Measurements from ENCODE around the gene TMEM18. TPM values are rescaled to one million over a fixed set of nuclear protein-coding genes. Genes with fewer than 3 reads are reported as not detected.

The TMEM18 gene
- total RNA-seq, 1 donor = 11.5 TPM

DNA sequence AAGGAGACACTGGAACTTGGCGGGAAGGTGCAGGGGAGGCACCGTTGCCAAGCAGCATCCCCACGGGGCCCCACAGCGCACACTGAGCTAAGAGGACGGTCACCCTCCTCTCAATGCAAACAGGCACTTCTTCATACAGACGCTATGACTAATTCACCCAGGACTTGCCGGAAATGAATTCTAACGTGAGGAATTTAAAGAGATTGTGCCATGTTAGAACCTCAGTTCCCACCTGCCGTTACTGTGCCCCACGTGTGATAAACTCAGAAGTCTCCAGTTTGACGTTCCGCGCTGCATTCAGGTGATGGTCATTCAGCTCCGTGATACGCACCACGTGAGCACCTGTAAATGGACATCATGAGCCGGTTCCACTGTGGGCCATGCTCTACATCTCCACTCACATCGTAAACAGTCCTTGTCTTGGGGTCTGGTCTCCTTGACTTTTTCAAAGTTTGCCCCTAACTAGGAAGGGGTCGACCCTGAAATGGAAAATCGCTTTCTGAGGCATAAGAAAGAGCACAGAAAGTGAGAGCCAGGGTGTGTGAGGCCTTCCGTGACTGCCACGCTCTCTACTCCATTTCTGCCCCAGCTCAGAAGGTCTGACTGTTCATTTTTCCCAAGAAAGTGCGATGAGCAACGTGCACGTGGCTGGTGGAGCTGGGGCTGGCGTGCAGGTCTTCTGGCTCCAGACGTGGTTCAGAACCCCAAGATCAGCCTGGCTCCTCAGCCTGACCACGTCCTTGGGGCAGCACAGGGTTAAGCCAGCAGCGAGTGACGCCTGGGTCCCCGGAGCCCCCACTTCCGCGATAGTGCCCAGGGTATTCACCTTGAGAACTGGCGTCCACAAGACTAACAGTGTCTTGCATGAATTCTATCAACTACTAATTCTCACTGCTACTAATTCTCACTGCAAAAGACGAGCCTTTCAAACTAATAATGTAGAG, 35.1 kb downstream of the TMEM18 start:
- H3K4me3 ChIP-seq (ENCODE audit: low read length) = no peak overlapping the region
- H3K9me3 ChIP-seq (ENCODE audit: low read depth, low read length) = no peaks in the 10 kb centered on the region
- H3K4me1 ChIP-seq (ENCODE audit: insufficient read depth, low read length) = peaks cover under 1% of the 10 kb centered on the region
- no peaks in the 10 kb centered on the region for H3K27me3 ChIP-seq (ENCODE audit: insufficient read depth, low read length)

DNA sequence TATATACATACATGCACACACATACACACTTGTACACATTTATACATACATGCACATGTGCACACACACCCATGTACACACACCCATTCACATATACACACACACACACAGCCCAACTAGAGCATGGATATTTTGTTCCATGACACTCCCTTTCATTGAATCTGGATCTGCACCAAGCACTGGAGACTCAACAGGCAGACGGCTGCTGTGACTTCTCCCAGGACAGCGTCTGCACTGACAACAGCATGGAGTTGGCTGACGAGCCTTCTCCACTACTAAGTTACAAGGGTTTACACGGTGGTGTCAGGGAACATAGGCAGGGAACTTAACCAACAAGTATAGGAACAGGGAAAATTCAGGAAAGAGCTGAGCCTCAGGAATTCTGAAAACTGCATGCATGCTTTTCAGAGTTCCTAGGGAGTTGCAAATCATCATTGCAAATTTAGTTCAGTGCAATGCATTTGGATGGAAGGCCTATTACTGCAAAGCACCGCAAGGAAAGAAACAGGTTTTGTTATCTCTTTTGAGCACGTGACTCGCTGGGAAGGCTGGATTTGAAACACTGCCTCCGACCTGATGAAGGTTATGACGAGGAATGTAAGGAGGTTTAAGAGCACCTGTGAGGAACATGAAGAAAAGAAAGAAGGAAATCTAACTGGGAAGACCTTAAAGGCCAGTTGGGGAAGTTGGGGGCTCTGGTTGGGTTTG, 35.9 kb downstream of the TMEM18 start:
- no peak overlapping the region for H3K4me3 ChIP-seq (ENCODE audit: low read length)
- no peaks in the 10 kb centered on the region for H3K9me3 ChIP-seq (ENCODE audit: low read depth, low read length)
- H3K27me3 ChIP-seq (ENCODE audit: insufficient read depth, low read length) = no peaks in the 10 kb centered on the region
- peaks cover 8% of the 10 kb centered on the region for H3K4me1 ChIP-seq (ENCODE audit: insufficient read depth, low read length)

DNA sequence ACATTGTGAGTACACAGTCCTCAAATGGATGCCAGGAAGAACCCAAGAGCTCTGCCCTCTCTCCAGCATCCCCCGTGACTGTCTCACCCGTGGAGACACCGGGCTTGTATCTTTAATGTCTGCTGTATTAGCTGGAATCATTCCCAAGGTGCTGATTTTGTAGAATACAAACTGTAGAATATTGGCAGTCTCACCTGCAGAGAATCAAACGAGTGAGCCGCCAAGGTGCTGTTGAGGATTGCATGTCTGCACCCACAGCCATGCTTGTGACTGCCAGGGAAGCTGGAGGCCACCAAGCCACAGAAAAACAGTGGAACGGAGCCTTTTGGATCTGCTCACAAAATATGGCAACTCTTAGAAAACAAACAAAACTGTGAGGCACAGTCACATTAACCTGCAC, 37.5 kb downstream of the TMEM18 start:
- H3K4me3 ChIP-seq (ENCODE audit: low read length) = no peak overlapping the region
- no peaks in the 10 kb centered on the region for H3K9me3 ChIP-seq (ENCODE audit: low read depth, low read length)
- H3K27me3 ChIP-seq (ENCODE audit: insufficient read depth, low read length) = no peaks in the 10 kb centered on the region
- H3K4me1 ChIP-seq (ENCODE audit: insufficient read depth, low read length) = peaks cover 8% of the 10 kb centered on the region

DNA sequence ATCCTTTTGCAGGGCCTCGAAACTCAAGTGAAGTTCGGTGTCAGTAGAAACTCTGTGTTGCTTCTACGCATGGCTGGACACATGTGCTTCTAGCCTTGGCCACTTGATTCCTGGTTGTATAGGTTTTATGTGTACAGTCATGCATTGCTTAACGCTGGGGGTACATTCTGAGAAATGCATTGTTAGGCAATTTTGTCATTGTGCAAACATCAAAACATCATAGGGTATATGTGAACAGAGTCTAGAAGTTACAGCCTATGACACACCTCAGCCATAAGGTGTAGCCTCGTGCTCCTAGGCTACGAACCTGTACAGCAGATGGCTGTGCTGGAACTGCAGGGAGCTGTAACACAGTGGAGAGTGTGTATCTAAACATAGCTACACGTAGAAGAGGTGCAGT, 39.4 kb downstream of the TMEM18 start:
- Histone ChIP-seq H3K27me3 (ENCODE audit: insufficient read depth, low read length) (no peaks in the 10 kb centered on the region), H3K9me3 (ENCODE audit: low read depth, low read length) (no peaks in the 10 kb centered on the region), H3K4me3 (ENCODE audit: low read length) (no peak overlapping the region), H3K4me1 (ENCODE audit: insufficient read depth, low read length) (peaks cover 8% of the 10 kb centered on the region)

DNA sequence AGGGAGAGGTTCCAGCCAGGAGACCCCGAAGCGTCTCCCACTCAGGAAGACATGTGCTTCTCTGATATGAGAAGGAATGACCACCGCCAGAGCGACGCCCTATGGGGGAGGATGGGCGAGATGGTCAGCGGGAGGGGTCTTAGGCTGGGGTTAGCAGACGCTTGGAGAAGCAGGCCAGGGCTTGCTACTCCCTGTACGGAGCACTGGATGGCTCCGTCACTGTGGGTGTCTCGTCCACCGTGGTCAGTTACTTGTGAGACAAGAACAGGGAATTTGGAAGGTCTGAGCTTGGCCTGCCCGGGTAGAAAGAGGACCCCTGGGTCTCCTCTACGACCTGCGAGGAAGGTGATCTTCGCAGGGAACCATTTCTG, 39.8 kb downstream of the TMEM18 start:
- Histone ChIP-seq H3K4me3 (ENCODE audit: low read length) (no peak overlapping the region), H3K9me3 (ENCODE audit: low read depth, low read length) (no peaks in the 10 kb centered on the region), H3K4me1 (ENCODE audit: insufficient read depth, low read length) (peaks cover 8% of the 10 kb centered on the region), H3K27me3 (ENCODE audit: insufficient read depth, low read length) (no peaks in the 10 kb centered on the region)

DNA sequence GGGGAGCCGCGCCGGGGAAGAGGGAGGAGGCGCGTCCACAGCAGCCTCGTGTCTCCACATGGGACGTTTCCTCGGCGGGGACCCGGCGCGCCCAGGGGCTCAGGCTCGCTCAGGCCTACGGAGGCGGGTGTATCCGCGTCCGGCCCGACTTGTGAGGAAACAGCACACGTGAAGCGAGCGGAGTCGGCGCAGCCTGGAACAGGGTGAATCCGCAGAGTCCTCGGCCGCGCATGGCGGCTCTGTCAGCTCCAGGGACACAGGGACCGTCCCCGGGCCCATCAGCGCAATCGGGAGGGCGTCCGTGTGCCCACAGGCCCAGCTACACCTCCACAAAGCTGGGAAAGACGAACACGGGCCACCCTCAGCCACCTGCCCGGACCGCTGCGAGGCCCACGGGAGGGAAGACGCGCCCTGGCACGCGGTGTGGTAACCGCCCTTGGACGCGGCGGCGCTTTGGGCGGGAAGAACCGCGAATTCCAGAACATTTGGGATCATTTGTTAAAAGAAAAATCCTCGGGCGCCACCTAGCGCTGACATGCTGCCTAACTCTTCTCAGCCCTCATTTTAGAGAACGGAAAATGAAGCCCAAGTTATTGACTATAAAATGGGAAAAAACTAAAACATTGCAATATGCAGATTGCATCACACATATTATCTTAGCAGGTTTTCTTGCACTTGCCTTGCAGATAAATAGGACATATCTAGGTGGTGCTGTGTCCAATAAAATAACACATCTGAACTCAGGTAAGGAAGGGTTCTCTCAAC, 40.4 kb downstream of the TMEM18 start:
- no peaks in the 10 kb centered on the region for H3K27me3 ChIP-seq (ENCODE audit: insufficient read depth, low read length)
- no peaks in the 10 kb centered on the region for H3K9me3 ChIP-seq (ENCODE audit: low read depth, low read length)
- H3K4me3 ChIP-seq (ENCODE audit: low read length) = peak overlapping the region; percentile 5
- H3K4me1 ChIP-seq (ENCODE audit: insufficient read depth, low read length) = peaks cover 8% of the 10 kb centered on the region

DNA sequence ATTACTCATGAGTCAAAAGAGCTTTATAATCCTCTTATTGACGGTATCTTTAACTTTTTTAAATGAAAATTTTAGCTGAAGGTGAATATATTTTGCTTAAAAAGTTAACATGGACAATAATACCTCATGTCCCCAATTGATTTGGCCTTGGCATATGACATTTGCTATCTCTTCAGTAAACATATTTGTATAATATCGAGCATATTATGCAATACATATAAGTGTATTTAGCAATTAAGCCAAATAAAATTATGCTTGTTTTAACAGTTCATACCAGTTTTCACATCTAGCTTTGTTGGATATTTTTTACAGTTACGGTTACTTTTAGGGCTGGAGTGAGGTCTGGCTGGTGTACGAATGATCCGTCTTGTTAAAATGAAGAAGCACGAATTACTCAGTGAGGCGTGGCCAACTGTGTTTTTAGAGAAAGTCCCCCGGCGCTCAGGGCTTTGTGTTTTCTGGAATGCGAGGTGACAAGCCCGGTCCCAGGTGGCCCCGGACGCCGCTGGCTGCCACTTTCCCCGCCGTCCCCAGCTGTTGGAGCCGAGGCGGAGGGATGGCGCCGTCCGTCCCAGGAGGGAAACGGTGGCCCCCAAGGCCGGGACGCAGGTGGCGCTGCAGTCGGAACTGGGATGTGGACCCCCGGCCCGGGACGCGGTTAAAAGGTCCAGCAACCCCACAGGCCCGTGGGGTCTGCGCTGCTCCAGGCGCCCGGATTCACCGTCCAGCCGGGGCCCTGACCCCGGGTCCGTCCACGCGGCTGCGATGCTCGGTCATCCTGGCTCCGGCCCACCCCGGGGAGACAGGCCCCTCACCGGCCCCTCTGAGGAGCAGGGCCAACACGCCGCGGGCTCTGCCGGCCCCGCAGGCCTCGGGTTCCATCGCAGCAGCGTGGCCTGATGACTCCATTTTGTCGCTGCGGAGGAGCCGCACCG, 41.3 kb downstream of the TMEM18 start:
- Histone ChIP-seq H3K27me3 (ENCODE audit: insufficient read depth, low read length) (no peaks in the 10 kb centered on the region), H3K9me3 (ENCODE audit: low read depth, low read length) (no peaks in the 10 kb centered on the region), H3K4me1 (ENCODE audit: insufficient read depth, low read length) (peaks cover 8% of the 10 kb centered on the region), H3K4me3 (ENCODE audit: low read length) (no peak overlapping the region)

DNA sequence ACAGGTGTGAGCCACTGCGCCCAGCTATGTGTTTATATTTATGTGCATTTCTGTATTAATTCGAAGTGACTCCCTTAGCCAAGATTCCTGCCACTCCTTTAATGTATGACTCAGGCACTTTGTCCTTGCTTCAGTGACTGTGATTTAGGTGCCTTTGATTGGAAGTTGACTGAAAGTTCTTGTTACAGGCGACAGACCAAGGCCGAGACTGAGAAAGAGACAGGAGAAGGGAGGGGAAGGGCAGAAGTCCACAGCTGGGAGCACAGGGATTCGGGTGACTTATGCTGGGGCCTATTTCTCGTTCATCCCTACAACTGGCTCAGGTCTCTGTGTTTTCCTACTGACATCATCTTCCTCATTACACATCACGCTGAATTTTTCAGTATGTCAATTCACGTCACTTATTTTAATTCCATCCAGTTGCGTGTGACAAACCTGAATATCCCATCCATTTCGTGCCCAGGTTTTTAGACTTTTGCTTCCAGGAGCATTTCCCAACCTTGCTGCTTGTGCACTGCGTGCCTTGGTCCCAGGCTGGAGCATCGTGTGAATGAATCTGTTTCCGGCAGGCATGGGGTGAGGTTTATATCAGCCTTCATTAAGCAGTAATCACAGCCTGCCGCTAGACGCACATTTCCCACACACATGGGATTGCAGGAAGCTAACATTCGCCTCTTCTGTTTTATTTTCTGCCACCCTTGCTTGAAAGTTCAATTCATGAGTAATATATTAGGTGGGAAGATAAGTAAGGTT, 42.4 kb downstream of the TMEM18 start:
- H3K27me3 ChIP-seq (ENCODE audit: insufficient read depth, low read length) = no peaks in the 10 kb centered on the region
- H3K4me1 ChIP-seq (ENCODE audit: insufficient read depth, low read length) = peaks cover 8% of the 10 kb centered on the region
- H3K4me3 ChIP-seq (ENCODE audit: low read length) = no peak overlapping the region
- no peaks in the 10 kb centered on the region for H3K9me3 ChIP-seq (ENCODE audit: low read depth, low read length)

DNA sequence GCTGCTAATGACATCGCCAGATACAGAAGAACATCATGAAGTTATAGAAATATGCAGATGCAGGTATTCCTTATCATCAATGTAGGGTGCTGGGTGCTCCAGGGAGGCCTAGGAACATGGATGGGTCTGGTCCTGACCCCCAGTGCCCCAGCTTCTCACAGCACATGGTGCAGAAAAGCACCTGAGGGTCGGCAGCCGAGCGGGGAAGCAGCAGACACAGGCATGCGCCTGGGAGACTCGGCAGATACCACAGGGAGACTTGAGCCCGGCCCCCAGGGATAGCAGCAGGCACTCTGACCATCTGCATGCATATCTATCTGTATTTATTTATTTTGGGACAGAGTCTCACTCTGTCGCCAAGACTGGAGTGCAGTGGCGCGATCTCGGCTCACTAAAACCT, 43.2 kb downstream of the TMEM18 start:
- Histone ChIP-seq H3K4me1 (ENCODE audit: insufficient read depth, low read length) (peaks cover 8% of the 10 kb centered on the region), H3K9me3 (ENCODE audit: low read depth, low read length) (no peaks in the 10 kb centered on the region), H3K27me3 (ENCODE audit: insufficient read depth, low read length) (no peaks in the 10 kb centered on the region), H3K4me3 (ENCODE audit: low read length) (no peak overlapping the region)

DNA sequence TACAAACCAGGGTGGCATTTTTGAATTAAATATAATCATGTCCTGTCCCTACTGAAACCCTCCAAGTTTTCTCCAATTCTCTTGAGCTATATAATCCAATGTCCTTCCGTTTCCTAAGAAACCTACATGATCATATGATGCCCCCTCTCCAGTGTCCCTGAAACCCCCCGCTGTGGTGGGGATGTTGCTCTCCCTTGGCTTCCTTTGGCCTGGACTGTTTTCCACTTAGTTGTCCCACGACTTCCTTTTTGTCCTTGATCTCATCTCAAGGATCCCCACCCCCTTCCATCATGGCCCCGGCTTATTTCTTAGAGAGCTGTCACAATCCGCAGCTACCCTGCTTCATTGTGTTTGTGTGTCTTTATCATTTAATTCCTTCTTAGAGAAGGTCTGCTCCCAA, 43.8 kb downstream of the TMEM18 start:
- no peaks in the 10 kb centered on the region for H3K27me3 ChIP-seq (ENCODE audit: insufficient read depth, low read length)
- H3K4me1 ChIP-seq (ENCODE audit: insufficient read depth, low read length) = peaks cover 8% of the 10 kb centered on the region
- no peak overlapping the region for H3K4me3 ChIP-seq (ENCODE audit: low read length)
- H3K9me3 ChIP-seq (ENCODE audit: low read depth, low read length) = no peaks in the 10 kb centered on the region

DNA sequence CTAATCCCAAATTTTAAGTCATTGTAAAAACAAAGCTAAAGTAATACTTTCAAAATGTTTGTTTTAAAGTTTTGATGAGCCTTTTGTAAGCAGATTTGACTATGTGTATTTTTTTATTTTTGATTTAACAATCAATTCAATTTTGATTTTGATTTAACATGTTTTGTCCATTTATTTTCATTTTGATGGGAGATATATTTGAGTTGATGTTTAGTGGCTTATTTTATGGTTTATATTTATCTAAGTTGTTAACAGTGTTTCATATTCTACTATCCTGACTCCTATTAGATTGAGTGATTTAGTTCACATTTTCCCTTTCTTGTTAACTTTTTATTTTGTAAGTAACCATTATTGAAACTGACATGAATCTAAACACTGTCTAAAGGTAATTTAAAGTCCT, 44.7 kb downstream of the TMEM18 start:
- H3K27me3 ChIP-seq (ENCODE audit: insufficient read depth, low read length) = no peaks in the 10 kb centered on the region

DNA sequence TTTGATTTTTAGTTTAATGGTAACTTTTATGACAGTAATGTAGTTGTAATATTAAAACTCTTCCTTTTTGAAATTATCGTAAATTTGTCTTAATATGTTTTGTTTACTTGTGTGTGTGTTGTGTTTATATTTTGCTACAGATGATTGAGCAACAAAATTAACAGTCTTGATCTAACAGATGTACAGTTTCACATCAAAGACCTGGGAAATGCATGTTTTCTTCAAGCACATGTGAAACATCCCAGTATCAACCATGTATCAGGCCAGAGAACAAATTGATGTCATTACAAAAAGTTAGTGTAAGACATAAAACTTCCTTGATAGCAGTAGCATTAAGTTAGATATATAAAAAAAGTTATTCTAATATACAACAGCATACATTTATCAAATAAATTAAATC, 45.5 kb downstream of the TMEM18 start:
- no peak overlapping the region for H3K4me3 ChIP-seq (ENCODE audit: low read length)
- peaks cover 4% of the 10 kb centered on the region for H3K4me1 ChIP-seq (ENCODE audit: insufficient read depth, low read length)
- H3K9me3 ChIP-seq (ENCODE audit: low read depth, low read length) = no peaks in the 10 kb centered on the region
- no peaks in the 10 kb centered on the region for H3K27me3 ChIP-seq (ENCODE audit: insufficient read depth, low read length)

More for the DNA sequence above, 44.7 kb downstream of the TMEM18 start:
- Histone ChIP-seq H3K4me3 (ENCODE audit: low read length) (no peak overlapping the region), H3K4me1 (ENCODE audit: insufficient read depth, low read length) (peaks cover 8% of the 10 kb centered on the region), H3K9me3 (ENCODE audit: low read depth, low read length) (no peaks in the 10 kb centered on the region)

DNA sequence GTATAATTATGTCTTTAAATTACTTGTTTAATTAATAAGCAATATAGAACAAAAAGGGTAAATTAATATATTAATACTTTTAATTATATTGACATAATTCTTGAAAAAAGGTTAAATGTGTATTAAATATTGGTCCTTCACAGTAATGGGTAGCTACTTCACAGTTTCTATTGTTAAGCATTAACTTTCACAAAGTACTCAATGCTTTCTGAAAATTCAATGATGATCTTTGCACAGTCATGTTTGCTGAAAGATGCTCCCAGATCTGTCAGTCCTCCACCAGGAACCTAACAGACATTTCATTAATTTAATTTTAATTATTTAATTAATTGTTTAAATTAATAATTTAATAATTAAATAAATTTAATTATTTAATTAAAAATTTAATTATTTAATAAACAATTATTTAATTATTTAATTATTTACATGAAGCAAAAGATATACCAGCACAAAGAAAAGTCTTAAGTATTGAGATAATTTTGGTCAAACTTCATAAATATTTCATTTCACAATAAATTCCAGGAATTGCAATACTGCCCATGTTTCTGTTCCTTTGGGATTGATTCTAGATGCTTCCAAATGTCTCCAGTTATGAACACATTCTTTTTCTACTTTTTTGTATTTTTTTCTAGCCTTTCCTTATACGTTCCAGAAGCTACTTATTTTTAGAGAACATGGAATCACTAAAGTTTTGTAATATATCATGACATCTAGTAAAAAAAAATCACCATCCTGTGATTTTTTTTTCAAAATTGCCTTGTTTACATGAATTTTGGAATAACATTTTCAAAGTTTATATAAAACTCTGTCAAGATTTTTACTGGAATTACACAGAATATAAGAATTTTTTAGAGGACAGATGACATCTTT, 46.5 kb downstream of the TMEM18 start:
- Histone ChIP-seq H3K4me3 (ENCODE audit: low read length) (no peak overlapping the region), H3K9me3 (ENCODE audit: low read depth, low read length) (no peaks in the 10 kb centered on the region), H3K27me3 (ENCODE audit: insufficient read depth, low read length) (no peaks in the 10 kb centered on the region), H3K4me1 (ENCODE audit: insufficient read depth, low read length) (no peaks in the 10 kb centered on the region)
